Mononuclear cell (primary cell): Measurements from ENCODE around the gene NFE2L2. TPM values are rescaled to one million over a fixed set of nuclear protein-coding genes. Genes with fewer than 3 reads are reported as not detected.
"Not testable (repeated sequence)": the region's sequence is repeated elsewhere in the genome, so short reads cannot be mapped to it uniquely, and the experiment has no call there.

ENCODE experiments used
- H3K27me3 ChIP-seq: 2 replicates; pipeline ENCODE4 v1.6.0; 2011; ENCODE audit warnings: low read length, control low read depth; ENCODE audit not compliant: insufficient read depth
- H3K4me1 ChIP-seq: 2 replicates; pipeline ENCODE4 v1.5.1; 2011; ENCODE audit warnings: mild to moderate bottlenecking, low read length, control low read depth; ENCODE audit not compliant: insufficient read depth
- H3K4me3 ChIP-seq: 2 replicates; pipeline ENCODE4 v1.5.1; 2011; ENCODE audit warnings: mild to moderate bottlenecking, low read length, moderate library complexity
- H3K9me3 ChIP-seq: 2 replicates; pipeline ENCODE4 v1.5.1; 2011; ENCODE audit warnings: low read depth, mild to moderate bottlenecking, control low read depth, low read length
- total RNA-seq: library from RNA; depleted of rRNA; stranded (reverse); fragments of >200 nt; gene quantifications from one replicate; pipeline ENCODE4 v1.2.3, GENCODE V29; 2012

The NFE2L2 gene
- total RNA-seq, 1 donor = 123 TPM

DNA sequence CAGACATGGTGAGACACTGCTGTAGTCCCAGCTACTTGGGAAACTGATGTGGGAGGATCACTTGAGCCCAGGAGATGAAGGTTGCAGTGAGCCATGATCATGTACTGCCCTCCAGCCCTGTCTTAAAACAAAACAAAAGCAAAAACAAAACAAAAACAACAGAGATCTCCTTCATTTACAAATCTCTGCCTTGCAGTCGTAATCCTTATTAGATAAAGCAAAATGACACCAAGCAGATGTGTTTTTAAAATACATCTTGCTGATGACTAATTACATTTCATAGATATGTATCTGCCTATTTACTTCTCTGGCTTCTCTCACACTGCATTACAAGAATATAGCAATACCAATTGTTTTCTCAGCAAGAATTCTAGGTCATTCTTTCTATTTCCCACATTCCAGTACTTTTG, 22.8 kb downstream of the NFE2L2 start:
- Histone ChIP-seq H3K4me3 (no peak overlapping the region), H3K4me1 (peaks cover 87% of the 10 kb centered on the region), H3K9me3 (no peaks in the 10 kb centered on the region), H3K27me3 (no peaks in the 10 kb centered on the region)

DNA sequence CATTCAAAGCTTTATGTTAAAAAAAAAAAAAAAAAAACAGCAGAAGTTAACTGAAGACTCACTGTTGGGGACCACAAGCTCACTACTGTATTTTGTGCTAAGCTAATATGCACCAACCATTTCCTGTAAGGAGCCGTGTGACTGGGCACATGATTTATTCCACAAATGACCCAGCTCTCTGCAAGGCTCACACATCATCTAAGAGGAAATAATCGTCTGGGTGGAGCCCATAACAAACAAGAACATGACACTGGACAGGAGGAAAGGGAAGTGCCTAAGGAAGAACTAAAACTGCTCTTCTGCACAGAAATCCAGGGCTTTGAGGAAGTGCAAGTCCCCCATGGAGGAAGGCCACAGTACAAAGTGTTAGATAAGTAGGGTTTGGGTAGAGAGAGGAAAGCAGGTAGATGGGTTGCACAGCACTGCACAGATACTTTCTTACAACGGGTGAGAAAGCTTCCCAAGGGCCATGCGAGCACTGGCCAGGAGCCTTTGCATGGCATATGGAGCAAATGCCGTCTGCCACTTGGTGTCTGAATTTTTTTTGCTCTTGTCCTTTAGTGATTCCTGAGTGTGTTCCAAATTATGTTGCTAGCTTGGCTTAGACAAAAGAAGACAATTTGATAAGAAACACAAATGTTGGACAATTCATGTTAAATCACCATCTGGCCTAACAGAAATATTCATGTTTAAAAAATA, 24.4 kb downstream of the NFE2L2 start:
- H3K4me3 ChIP-seq = no peak overlapping the region
- peaks cover 75% of the 10 kb centered on the region for H3K4me1 ChIP-seq
- H3K9me3 ChIP-seq = no peaks in the 10 kb centered on the region

DNA sequence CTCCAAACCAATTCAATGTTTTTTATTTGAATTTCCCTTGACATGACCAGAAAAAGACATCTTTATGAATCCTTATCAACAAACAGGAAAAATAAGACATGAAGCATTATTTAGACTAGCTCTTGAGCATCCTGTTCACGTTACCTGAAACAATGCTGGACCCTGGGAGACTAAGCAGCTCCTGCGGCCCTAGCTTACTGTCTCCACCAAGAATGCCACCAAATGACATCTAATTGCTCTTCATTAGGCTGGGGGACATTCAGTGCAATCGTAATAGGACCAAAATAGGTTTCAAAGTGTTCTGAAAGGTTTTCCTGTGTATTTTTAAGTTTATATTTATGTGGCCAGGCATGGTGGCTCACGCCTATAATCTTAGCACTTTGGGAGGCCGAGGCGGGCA, 25.5 kb downstream of the NFE2L2 start:
- Histone ChIP-seq H3K27me3 (no peaks in the 10 kb centered on the region), H3K4me1 (peaks cover 65% of the 10 kb centered on the region), H3K9me3 (no peaks in the 10 kb centered on the region), H3K4me3 (no peak overlapping the region)

More for the DNA sequence above, 24.4 kb downstream of the NFE2L2 start:
- H3K27me3 ChIP-seq = no peaks in the 10 kb centered on the region

DNA sequence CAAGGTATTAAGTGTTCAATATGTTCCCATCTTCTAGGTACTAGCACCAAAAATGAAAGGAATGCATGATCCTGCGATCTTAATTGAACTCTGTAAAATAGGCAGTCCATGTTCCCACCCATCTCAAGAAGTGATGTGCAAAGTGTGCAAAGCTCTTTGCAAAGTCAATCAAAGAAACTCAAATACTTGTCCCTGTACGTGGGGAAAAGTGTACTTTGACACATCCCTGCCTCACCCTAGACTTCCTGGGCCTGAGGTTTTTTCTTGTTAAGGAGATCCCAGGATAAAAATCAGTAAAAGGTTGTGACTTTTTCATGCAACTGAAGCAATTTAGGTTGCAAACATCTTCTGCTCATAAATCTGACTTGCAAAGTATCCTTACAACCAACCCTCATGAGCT, 26.6 kb downstream of the NFE2L2 start:
- Histone ChIP-seq H3K9me3 (no peaks in the 10 kb centered on the region), H3K4me1 (peaks cover 56% of the 10 kb centered on the region), H3K4me3 (no peak overlapping the region), H3K27me3 (no peaks in the 10 kb centered on the region)

DNA sequence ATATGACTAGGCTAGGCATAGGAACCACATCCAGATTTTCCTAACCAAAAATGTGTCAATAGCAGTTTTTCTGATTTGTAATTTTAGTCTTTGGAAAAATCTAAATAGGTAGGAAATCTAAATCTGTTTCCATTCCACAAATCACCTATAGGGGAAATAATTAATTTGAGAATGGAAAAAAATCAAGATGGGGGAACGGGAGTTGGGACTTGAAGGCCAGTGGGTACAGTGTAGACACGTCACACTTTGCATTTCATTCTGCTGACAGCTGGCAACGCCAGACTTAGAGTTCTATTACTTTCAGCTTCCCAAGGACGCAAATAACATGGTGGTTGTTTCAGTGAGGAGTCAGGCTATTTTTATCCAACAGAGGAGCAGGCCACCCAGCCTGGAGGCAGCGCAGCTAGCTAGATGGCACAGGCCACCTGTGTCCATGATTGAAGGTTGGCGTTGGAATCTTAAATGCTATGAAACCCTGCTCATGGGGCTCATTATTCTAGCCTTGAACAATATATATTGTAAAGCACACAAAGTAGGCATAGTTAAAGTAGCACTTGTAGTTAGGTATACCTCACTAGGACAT, 28.6 kb downstream of the NFE2L2 start:
- Histone ChIP-seq H3K27me3 (no peaks in the 10 kb centered on the region), H3K4me3 (no peak overlapping the region), H3K9me3 (no peaks in the 10 kb centered on the region), H3K4me1 (peaks cover 38% of the 10 kb centered on the region)

DNA sequence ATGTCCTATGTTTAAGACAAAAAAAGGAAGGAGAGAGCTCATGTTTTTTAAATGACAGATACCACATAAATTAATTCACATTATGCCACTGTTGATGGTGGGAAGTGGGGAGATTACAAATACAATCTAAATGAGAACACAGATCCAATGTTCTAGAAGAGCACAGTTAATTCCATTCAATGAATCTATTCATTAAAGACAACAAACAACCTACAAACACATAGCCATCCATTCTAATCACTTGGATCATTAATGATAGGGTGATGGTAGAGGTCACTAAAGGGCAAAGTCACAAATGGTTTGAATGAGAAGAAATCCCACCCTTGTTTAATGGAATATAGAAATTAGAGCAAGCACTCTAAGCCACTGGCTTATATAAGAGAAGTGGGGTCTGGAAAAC, 30.3 kb downstream of the NFE2L2 start:
- H3K4me1 ChIP-seq = peaks cover 21% of the 10 kb centered on the region
- no peaks in the 10 kb centered on the region for H3K27me3 ChIP-seq

DNA sequence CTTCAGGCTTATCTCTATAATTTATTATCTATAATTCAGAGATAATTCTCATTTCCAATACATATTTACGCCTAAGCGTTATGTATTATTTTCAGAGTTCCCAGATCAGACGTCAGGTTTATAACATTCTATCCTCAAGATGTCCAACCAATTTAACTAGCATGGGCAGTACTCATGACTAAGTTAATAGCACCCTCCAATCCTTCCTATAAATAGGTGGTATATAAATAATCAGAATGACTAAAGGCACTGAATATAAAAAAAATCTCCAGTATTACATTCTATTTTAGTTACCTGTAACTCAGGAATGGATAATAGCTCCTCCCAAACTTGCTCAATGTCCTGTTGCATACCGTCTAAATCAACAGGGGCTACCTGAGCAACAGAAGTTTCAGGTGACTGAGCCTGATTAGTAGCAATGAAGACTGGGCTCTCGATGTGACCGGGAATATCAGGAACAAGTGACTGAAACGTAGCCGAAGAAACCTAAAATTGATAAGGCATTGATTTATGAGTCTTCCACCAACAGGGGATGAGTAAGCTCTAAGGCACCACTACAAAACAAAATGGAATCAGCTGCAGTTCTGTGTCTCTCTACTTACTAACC, 32.3 kb downstream of the NFE2L2 start:
- H3K9me3 ChIP-seq = no peaks in the 10 kb centered on the region
- no peaks in the 10 kb centered on the region for H3K27me3 ChIP-seq
- no peak overlapping the region for H3K4me3 ChIP-seq
- peaks cover 10% of the 10 kb centered on the region for H3K4me1 ChIP-seq

More for the DNA sequence above, 30.3 kb downstream of the NFE2L2 start:
- no peak overlapping the region for H3K4me3 ChIP-seq
- no peaks in the 10 kb centered on the region for H3K9me3 ChIP-seq

DNA sequence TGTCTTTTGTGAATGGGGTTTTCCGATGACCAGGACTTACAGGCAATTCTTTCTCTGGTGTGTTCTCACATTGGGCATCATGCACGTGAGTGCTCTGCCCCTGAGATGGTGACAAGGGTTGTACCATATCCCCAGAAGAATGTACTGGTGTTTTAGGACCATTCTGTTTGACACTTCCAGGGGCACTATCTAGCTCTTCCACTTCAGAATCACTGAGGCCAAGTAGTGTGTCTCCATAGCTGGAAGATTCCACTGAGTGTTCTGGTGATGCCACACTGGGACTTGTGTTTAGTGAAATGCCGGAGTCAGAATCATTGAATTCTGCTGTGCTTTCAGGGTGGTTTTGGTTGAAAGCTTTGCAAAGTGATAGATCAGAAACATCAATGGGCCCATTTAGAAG, 33.3 kb downstream of the NFE2L2 start:
- Histone ChIP-seq H3K4me1 (peaks cover 15% of the 10 kb centered on the region), H3K27me3 (no peaks in the 10 kb centered on the region), H3K9me3 (no peaks in the 10 kb centered on the region), H3K4me3 (no peak overlapping the region)

DNA sequence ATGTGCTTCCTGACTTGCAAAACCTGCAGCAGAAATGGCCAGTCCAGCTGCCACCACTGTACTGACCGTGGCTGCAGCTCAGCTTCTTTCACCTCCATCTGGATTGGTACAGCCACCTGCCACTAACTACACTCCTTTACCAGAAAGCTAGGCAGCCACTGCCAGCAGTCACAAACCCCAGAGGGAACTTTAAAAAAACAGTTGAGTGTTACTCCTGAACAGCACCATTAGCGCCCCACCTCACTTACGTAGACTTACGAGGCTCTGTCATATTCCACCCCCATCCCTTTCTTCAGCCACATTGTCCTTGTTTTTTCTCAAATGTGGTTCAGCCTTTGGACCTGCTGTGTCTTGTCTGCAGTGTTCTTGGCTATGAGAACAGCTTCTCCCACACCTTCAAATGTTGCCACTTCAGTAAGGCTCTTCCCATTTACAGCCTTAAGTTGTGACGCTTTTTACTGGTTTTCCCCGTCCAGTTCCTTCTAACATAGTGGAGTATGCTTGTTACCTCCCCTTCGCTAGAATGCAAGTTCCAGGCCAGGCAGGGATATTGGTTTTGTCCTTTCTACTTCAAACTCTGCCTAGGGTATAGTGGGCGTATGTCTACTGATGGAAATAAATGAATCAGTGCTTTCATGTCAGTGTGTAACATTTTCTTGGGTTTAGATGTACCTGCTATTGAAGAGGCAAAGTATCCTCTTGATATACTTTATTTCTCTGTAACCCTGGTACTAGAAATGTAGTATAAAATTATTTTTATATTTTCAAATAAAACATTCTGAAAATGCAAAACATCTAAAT, 34.9 kb downstream of the NFE2L2 start:
- Histone ChIP-seq H3K4me3 (no peak overlapping the region), H3K9me3 (no peaks in the 10 kb centered on the region), H3K27me3 (no peaks in the 10 kb centered on the region), H3K4me1 (peaks cover 12% of the 10 kb centered on the region)

DNA sequence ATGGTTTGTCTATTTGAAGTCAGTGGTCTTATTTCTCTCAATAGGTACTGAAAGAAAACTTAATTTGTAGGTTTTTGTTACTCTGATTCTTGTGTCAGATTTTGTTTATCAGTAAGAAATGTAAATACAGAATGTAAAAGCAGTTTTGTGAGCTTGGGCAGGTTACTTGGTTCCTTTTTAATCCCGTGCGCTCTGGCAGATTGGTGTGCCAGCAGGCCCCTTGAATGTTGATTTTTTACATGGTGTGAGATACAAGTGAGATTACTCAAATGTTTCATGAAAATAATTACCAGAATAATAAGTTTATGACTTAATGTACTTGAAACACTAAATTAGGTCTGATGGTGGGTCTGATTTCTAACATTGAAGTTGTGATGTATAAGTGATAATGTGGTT, 38.6 kb downstream of the NFE2L2 start:
- no peaks in the 10 kb centered on the region for H3K9me3 ChIP-seq
- no peaks in the 10 kb centered on the region for H3K27me3 ChIP-seq
- no peak overlapping the region for H3K4me3 ChIP-seq
- H3K4me1 ChIP-seq = peaks cover 12% of the 10 kb centered on the region

DNA sequence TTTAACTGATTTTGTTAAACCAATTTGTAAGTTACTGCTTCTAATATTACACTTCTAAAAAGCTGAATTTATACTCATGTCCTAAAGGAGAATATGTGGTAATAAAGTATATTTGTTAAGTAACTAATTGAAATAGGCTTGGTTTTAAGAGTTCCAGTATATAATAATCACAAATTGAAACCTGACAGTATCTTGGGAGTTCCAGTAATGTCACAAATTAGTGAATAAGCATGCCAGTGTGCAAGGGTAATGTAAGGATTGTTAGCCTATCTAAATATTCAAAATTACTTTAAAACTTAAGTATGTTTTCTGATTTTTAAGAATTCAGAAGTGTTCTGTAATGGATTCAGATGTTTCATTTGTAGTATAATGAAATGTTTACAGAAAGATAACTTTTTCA, 41.1 kb downstream of the NFE2L2 start:
- H3K4me3 ChIP-seq = not testable (repeated sequence)

DNA sequence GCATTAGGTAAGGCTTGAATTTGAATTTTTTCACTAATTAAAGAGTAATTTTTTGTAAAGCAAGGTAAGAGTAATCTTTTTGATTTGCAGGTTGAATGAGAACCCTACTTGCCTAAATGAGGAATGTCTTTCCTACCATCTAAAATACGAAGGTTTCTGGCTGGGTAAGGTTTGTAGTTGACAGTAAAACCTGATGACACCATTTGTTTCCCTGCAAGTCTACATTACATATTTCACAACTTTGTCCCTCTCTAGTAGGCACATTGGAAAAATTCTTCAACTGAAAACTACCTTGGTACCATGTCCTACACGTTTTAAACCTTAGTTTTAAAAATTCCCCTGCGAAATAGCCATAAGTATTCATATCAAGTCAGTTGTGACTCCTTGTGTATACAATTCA, 42.6 kb downstream of the NFE2L2 start:
- no peaks in the 10 kb centered on the region for H3K9me3 ChIP-seq
- no peak overlapping the region for H3K4me3 ChIP-seq
- H3K27me3 ChIP-seq = no peaks in the 10 kb centered on the region
- H3K4me1 ChIP-seq = peaks cover 12% of the 10 kb centered on the region

More for the DNA sequence above, 41.1 kb downstream of the NFE2L2 start:
- H3K27me3 ChIP-seq, H3K9me3 ChIP-seq: not testable (repeated sequence)
- peaks cover 12% of the 10 kb centered on the region for H3K4me1 ChIP-seq

DNA sequence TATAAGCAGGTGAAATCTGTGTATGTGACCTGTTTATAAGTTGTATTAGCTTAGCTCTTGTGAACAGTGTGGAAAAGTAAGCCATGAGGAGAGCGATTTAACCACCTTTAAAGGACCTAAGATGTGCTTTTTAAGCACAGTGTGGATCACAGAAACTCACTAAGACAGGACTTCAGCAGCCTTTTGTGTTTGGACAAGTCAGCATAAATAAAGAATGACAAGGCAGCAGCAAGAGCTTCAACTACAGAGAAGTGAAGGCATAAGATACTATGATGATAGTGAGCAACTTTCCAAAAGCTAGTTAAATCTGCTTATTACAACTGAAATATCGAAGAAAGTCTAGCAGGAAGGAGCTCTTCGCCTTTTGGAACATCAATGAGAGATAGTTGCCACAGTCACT, 43.0 kb downstream of the NFE2L2 start:
- Histone ChIP-seq H3K4me1 (peaks cover 12% of the 10 kb centered on the region), H3K27me3 (no peaks in the 10 kb centered on the region), H3K9me3 (no peaks in the 10 kb centered on the region), H3K4me3 (no peak overlapping the region)

DNA sequence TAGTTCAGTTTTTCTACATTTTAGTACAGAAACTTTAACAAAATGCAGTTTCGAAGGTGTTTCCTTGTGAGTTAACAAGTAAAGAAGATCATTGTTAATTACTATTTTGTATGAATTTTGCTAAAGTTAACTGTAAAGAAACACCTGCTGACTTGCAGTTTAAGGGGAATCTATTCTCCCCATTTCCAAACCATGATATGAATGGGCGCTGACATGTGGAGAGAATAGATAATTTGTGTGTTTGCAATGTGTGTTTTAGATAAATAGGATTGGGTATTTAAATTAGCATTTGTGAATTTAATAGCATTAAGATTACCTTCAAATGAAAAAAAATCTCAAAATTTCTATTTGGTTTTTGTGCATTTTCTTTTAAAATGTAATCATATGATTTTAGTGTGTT, 44.7 kb downstream of the NFE2L2 start:
- H3K4me1 ChIP-seq = peaks cover 23% of the 10 kb centered on the region
- not testable (repeated sequence) for H3K27me3 ChIP-seq, H3K4me3 ChIP-seq, H3K9me3 ChIP-seq

DNA sequence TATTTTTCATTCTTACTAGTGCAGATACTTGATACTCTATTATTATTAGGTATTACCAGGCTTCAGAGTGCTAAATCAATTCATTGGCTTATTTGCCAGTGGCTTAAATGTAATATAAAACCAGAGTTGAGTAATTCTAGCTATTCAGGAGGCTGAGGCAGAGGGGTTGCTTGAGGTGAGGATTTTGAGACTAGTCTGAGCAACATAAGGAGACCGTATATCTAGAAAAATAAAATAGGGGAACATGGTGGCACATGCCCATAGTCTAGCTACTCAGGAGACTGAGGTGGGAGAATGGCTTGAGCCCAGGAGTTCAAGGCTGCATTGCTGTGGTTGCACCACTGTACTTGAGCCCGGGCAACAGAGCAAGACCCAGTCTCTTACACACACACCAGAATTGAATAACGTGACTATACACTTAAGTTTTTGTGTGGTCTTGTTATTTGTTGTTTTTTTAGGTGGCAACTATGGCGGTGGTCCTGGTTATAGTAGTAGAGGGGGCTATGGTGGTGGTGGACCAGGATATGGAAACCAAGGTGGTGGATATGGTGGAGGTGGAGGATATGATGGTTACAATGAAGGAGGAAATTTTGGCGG, 47.2 kb downstream of the NFE2L2 start:
- Histone ChIP-seq H3K4me3 (no peak overlapping the region), H3K9me3 (no peaks in the 10 kb centered on the region), H3K27me3 (no peaks in the 10 kb centered on the region), H3K4me1 (peaks cover 31% of the 10 kb centered on the region)
